ENCODE data around the gene TMEM156.
A peak's percentile ranks its signal among the peaks of the same experiment; 100 is the strongest.
"Not testable (repeated sequence)": the region's sequence is repeated elsewhere in the genome, so short reads cannot be mapped to it uniquely, and the experiment has no call there.

Gene TMEM156

DNA sequence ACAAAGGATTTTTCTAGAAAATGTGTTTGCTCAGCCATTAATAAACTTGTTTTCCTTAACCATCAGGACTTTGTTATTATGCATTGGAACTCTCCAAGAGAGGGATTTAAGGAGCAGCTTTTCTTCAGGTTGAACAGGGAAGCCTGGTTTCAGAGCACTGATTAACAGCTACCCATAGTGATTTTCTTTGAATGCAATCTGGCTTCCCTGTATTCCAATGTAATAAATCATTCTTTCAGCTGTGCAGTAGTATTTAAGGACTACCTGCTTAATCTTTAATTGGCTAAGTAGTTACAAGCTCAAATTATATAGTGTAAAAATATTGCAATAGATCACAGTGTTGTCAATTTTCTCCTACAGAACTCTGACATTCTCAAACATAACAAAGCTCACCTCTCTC, 77.5 kb downstream of the TMEM156 start:
- no peak for DNase-seq

GRCh38 chr4:38952017-38952416, 80.2 kb downstream of the TMEM156 start:
- DNase-seq: no peak

- DNase-seq: no peak
Observed at GRCh38 chr4:38951598-38951997, 80.6 kb downstream of the TMEM156 start.

GRCh38 chr4:38950734-38951133, 81.5 kb downstream of the TMEM156 start:
- DNase-seq: no peak

GRCh38 chr4:38950159-38950558, 82.0 kb downstream of the TMEM156 start:
- no peak for DNase-seq

DNA sequence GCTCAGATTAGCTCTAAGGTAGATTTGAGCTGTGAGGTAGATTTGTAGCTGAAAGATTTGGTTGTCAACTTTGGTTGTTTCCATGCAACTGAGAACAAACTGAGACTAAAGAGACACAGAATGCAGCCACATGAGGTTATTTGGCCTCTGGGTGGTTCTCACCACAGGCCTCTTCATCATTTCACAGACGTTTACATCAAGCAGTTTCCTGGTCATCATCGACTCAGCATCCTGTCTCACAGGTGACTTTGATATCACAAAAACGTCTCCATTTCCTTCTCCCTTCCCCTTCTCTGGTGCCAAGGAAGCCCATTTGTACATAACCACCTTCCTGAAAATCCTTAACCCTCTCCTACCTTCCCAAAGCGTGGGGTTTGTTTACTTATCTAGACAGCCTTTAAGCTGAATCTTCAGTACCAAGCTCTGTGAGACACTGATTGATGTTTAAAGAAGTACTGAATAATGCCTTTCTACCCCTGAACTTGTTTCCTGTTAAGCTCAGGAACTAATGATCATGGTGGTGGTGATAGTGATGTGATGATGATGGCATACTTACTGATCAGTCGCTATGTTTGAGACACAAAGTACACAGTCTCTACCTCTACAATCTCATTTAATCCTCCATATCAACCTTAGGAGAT, 82.7 kb downstream of the TMEM156 start:
- DNase-seq: no peak

DNA sequence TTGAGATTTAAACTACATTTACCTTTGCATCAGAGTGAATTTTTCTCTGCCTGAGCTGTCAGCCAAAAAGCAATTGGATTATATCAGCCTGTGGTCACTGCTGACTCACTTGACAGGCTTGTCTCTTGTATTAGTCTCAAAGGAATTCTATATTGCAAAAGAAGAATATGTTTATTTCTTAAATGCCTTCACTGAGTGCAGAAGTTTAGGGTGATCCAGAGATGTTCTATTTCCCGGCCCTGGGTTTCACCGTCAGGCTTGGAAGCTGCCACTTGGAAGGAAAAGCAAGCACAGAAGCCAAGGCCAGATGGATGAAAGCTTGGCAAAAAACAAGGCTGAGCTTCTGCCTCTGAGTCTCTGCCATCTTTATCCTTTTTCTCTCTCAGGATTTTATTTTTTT, 83.7 kb downstream of the TMEM156 start:
- no peak for DNase-seq

DNA sequence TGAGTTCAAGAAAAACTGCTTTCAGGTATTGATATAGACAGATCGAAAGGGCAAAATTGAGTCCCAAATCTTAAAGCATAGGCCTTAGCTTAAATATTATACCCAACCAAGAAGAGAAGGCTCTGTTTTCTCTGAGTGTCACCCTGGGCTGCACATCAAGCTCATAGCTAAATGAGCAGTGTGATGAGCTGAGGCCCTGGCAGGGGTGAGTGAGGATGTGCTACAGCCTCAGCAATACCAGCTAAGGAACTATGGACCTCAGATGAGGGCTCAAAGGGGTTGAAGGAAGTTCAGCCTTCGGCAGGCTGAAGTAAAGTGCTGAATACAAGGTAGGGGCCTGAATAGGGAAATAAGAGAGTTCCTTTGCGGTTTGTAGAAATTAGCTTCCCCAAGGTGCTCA, 85.3 kb downstream of the TMEM156 start:
- no peak for DNase-seq

DNA sequence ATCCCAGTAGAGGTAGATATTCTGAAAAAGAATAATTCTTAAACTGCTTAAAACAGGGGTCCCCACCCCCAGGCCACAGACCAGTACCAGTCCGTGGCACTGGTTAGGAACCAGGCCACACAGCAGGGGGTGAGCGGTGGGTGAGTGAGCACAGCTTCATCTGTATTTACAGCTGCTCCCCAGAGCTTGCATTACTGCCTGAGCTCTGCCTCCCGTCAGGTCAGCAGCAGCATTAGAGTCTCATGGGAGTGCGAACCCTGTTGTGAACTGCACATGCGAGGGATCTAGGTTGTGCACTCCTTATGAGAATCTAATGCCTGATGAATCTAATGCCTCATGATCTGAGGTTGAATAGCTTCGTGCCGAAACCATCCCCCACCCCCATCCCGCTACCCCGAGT, 87.8 kb downstream of the TMEM156 start:
- DNase-seq: no peak

DNA sequence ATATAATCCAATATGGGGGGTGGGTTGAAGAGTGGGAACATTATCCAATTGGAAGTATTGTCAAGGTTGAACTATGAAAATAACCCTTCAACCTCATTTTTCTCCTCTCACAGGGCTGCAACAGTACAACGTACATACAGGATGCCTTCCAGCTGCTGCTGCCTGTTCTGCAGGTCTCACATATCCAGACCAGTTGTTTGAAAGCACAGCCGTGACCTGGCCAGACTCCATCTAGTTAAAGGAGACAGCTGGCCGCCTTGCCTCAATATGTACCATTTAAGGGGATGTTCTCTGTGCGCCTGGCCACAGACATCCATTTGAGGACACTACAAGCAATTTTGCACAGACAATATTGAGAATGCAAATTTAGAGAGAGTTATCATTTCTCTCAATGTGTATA, 88.9 kb downstream of the TMEM156 start:
- peak; percentile 75 for DNase-seq

GRCh38 chr4:38941906-38942305, 90.3 kb downstream of the TMEM156 start:
- DNase-seq: not testable (repeated sequence)

DNA sequence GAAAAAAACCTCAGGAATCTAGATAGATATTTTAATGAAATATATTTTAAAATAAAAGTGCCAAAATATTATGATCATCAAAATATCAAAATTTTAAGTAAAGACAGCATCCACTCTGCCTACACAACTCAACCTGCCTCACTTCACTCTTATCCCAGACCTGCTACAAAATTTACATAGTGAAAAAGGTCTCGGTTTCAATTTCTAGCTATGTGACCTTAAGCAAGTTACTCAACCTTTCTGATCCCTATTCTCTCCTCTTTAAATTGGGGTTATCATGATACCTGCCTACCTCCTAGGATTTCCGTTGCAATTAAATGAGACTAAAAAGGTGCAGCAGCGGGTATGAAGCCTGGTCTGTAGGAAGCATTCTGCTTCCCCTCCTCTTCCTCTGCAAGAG, 91.7 kb downstream of the TMEM156 start:
- DNase-seq: no peak

DNA sequence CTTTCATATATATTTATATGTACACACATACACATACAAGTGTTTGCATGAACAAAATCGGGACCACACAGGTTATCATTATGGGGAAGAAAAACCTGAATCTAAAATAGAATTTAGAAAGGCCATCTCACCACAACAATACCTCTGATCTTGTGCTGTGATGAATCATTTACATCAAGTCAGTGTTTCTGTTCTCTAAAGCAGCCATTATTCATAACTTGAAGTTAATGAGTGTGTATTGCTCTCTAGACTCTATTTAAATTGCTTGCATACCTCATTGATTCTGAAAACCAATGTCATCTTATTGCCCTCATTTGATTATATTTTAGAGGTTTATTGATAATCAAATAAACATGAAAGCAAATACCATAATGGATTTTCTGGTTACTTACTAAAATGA, 93.0 kb downstream of the TMEM156 start:
- DNase-seq: no peak

DNA sequence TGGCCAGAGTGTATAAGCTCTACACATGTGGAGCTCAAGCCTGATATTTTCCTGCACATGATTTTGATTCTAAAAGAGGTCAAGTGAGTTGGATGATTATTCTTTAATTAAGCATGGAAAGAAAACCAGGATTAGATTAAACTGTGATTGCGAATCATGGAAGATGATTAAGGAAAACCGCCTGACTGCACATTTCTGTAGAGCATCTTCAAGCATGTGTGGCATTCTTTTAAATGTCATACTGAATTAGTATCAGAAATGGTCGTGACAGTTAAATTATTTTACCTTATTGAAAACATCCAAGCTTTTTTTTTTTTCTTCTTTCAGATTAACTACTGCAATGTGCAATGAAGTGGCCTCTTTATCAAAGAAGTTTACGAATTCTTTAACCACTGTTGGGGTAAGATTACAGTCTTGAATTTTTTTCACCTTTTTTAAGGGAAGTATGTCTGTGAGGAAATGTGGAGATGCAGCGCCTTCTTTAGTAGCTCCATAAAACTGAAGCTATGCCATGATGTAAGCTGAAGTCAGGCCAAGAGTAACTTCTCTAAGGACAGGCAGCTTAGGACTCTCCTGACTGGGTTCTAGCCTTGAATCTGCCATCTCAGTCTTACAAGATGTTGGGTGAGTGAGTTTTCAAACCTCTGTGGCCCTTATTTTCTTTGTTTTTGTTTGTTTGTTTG, 96.7 kb downstream of the TMEM156 start:
- no peak for DNase-seq

GRCh38 chr4:38931125-38931524, 101.1 kb downstream of the TMEM156 start:
- no peak for DNase-seq

- DNase-seq: no peak
Observed at GRCh38 chr4:38930707-38931106, 101.5 kb downstream of the TMEM156 start.

DNA sequence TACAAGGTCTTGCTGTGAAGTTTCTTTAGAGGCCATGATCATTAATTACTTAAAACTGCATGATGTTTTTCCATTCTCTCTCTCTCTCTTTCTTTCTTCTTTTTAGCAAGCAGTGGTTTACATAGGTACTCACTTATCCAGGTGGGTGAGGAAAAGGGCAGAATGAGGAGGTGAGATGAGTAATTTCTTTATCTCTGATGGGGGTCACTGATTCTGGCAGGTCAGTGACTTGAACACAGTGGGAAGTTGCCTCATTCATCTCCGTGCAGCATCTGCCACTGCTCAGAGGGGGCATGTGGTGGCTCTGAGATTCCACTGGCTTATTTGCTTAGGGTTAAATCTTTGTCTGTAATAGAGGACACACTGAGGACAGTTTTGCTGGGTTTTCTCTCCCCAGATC, 102.0 kb downstream of the TMEM156 start:
- no peak for DNase-seq

GRCh38 chr4:38928974-38929373, 103.2 kb downstream of the TMEM156 start:
- DNase-seq: no peak

- no peak for DNase-seq
Observed at GRCh38 chr4:38928568-38928967, 103.6 kb downstream of the TMEM156 start.

DNA sequence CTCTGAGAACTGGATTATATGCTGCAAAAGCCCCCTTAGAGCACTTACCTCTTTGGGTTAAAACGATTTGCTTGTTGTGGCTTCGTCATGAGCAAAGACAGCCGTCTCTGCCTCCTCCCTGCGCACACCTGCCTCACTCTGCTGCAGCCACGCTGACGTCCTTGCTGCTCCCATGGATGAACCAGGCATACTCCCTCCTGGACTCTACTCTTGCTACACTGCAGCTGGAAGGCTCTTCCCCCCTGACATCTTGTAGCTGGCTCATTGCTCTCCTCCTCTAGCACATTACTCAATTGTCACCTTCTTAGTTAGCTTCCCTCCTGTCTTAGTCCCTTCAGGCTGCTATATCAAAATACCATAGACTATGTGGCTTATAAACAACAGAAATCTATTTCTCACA, 105.3 kb downstream of the TMEM156 start:
- DNase-seq: no peak

- DNase-seq: peak; percentile 1
Observed at GRCh38 chr4:38925492-38926413, 106.5 kb downstream of the TMEM156 start.

GRCh38 chr4:38924353-38924752, 107.9 kb downstream of the TMEM156 start:
- DNase-seq: no peak

DNA sequence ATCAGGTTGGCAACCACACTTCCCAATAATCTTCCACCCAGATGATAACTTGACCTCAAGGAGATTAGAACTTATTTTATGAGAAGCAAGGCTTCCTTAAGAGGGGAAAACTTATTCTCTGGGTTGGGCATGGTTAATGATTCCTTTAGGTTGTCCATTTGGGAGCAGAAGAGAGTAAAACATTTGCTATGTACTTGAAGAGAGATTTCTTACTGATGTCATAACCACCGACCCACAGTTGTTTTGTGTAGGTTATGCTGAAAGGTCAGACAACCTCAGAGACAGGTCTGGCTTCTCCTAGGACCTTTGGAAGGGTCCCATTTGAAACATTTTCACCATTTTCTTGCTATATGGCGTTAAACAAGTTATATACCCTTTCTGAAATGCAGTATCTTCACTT, 108.5 kb downstream of the TMEM156 start:
- DNase-seq: no peak

- no peak for DNase-seq
Observed at GRCh38 chr4:38921151-38921550, 111.1 kb downstream of the TMEM156 start.
